H1 (cell line): ENCODE results near the gene PEX16. TPM values are rescaled to one million over a fixed set of nuclear protein-coding genes. Genes with fewer than 3 reads are reported as not detected.

Source experiments
- CTCF ChIA-PET: fragments of 300-600 bp; sonication (Branson Sonifier 250); formaldehyde crosslinking; loops from one replicate; lab custom pipeline; 2021; ENCODE audit not compliant: partially characterized antibody; lab: Charles Lee
- POLR2A ChIA-PET: fragments of 300-600 bp; sonication (Branson Sonifier 250); formaldehyde crosslinking; loops from one replicate; lab custom pipeline; 2021; ENCODE audit warnings: inconsistent platforms; ENCODE audit not compliant: partially characterized antibody; lab: Charles Lee
- DNase-seq, 2 experiments: peaks; one replicate each; pipeline versions ENCODE4 v3.0.0 to v3.0.0-alpha.2; 2010 to 2022; ENCODE audit warnings: low spot score in 2 of 2, low read depth in 1 of 2, mixed read lengths in 1 of 2
- FAIRE-seq: peaks from 2 replicates; lab custom pipeline; 2011; peaks lifted over from hg19 to GRCh38; lab: Jason Lieb, UNC
- H2AFZ ChIP-seq: 2 replicates; pipeline ENCODE4 v1.8.1; 2012; ENCODE audit warnings: low read length, inconsistent platforms
- H2AK5ac ChIP-seq: 2 replicates; pipeline ENCODE4 v1.6.1; 2013; ENCODE audit warnings: low read depth, low read length
- H2BK120ac ChIP-seq: replicated peaks from 2 replicates; pipeline ENCODE3; 2013; ENCODE audit warnings: low read depth, low read length, inconsistent platforms
- H2BK12ac ChIP-seq: 2 replicates; pipeline ENCODE4 v1.6.1; 2013; ENCODE audit warnings: low read depth, low read length
- H2BK15ac ChIP-seq: 2 replicates; pipeline ENCODE4 v1.6.1; 2013; ENCODE audit warnings: low read length
- H2BK20ac ChIP-seq: 2 replicates; pipeline ENCODE4 v1.6.1; 2013; ENCODE audit warnings: low read length
- H2BK5ac ChIP-seq: 2 replicates; pipeline ENCODE4 v1.6.1; 2013; ENCODE audit warnings: low read depth, low read length
- H3K14ac ChIP-seq: 2 replicates; pipeline ENCODE4 v1.6.1; 2013; ENCODE audit warnings: inconsistent platforms; ENCODE audit not compliant: insufficient read length
- H3K18ac ChIP-seq: 2 replicates; pipeline ENCODE4 v1.6.1; 2013; ENCODE audit warnings: low read length; ENCODE audit errors: extremely low read depth
- H3K23ac ChIP-seq: 2 replicates; pipeline ENCODE4 v1.6.1; 2013; ENCODE audit warnings: inconsistent platforms; ENCODE audit not compliant: insufficient read length
- H3K23me2 ChIP-seq: 2 replicates; pipeline ENCODE4 v1.6.1; 2013; ENCODE audit warnings: low read depth, low read length
- H3K27ac ChIP-seq: 2 replicates; pipeline ENCODE4 v1.6.1; 2011; ENCODE audit warnings: low read depth, low read length, inconsistent platforms
- H3K27me3 ChIP-seq, 4 experiments: replicated peaks in 1 of 4; 1 replicate in 1 of 4; 2 replicates in 3 of 4; pipeline versions ENCODE4 v1.6.1 to v1.8.1; 2011 to 2013; ENCODE audit warnings: low read length in 3 of 4, mild to moderate bottlenecking in 3 of 4, inconsistent platforms in 2 of 4, mixed read lengths in 2 of 4, moderate library complexity in 1 of 4; ENCODE audit not compliant: control insufficient read depth in 3 of 4, insufficient read depth in 3 of 4; ENCODE audit errors: extremely low read depth in 1 of 4
- H3K36me3 ChIP-seq, 4 experiments: 2 replicates each; pipeline versions ENCODE4 v1.6.1 to v1.8.1; 2011 to 2013; ENCODE audit warnings: mild to moderate bottlenecking in 4 of 4, low read length in 3 of 4, moderate library complexity in 2 of 4, control low read depth in 1 of 4, inconsistent platforms in 1 of 4; ENCODE audit not compliant: insufficient read depth in 4 of 4, control insufficient read depth in 2 of 4
- H3K4ac ChIP-seq: replicated peaks from 2 replicates; pipeline ENCODE3; 2013; ENCODE audit warnings: low read length, low read depth, mixed read lengths, inconsistent platforms; ENCODE audit not compliant: insufficient read length
- H3K4me1 ChIP-seq, 4 experiments: replicated peaks in 1 of 4; 1 replicate in 1 of 4; 2 replicates in 3 of 4; pipeline versions ENCODE4 v1.6.1 to v1.8.1; 2011 to 2013; ENCODE audit warnings: low read length in 3 of 4, inconsistent platforms in 2 of 4, mixed read lengths in 1 of 4; ENCODE audit not compliant: insufficient read depth in 4 of 4, control insufficient read depth in 3 of 4
- H3K4me2 ChIP-seq, 2 experiments: 2 replicates each; pipeline versions ENCODE4 v1.6.1 to v1.8.1; 2011 to 2013; ENCODE audit warnings: low read depth in 2 of 2, low read length in 2 of 2, control low read depth in 1 of 2, inconsistent platforms in 1 of 2, mild to moderate bottlenecking in 1 of 2; ENCODE audit not compliant: insufficient read depth in 1 of 2
- H3K4me3 ChIP-seq, 4 experiments: fragments of 200-600, 300-600 bp in 1 of 4; sonication (generic), shearing (Covaris generic), sonication (Bioruptor Twin) in 1 of 4; 2 replicates each; pipeline versions ENCODE4 v1.5.1 to v1.8.1; 2011 to 2016; ENCODE audit warnings: low read length in 4 of 4, low read depth in 3 of 4, control low read depth in 2 of 4, inconsistent platforms in 2 of 4, mild to moderate bottlenecking in 2 of 4, mixed read lengths in 1 of 4, moderate library complexity in 1 of 4; ENCODE audit not compliant: insufficient read depth in 2 of 4; ENCODE audit errors: extremely low read depth in 1 of 4
- H3K56ac ChIP-seq: replicated peaks from 2 replicates; pipeline ENCODE3; 2013; ENCODE audit warnings: low read depth, mild to moderate bottlenecking, mixed read lengths, low read length, inconsistent platforms; ENCODE audit not compliant: insufficient read length
- H3K79me1 ChIP-seq: 2 replicates; pipeline ENCODE4 v1.6.1; 2013; ENCODE audit warnings: low read depth, low read length, control low read depth
- H3K79me2 ChIP-seq, 2 experiments: 2 replicates each; pipeline versions ENCODE4 v1.6.1 to v1.8.1; 2012 to 2013; ENCODE audit warnings: low read length in 2 of 2, mild to moderate bottlenecking in 2 of 2, inconsistent platforms in 1 of 2; ENCODE audit not compliant: insufficient read depth in 2 of 2, control insufficient read depth in 1 of 2
- H3K9ac ChIP-seq, 4 experiments: replicated peaks in 1 of 4; 1 replicate in 1 of 4; 2 replicates in 3 of 4; pipeline versions ENCODE4 v1.6.1 to v1.8.1; 2011 to 2013; ENCODE audit warnings: low read depth in 3 of 4, low read length in 3 of 4, control low read depth in 2 of 4, mild to moderate bottlenecking in 2 of 4, moderate library complexity in 2 of 4, inconsistent platforms in 1 of 4; ENCODE audit errors: extremely low read depth in 1 of 4
- H3K9me3 ChIP-seq, 2 experiments: 2 replicates each; pipeline versions ENCODE4 v1.6.1 to v1.8.1; 2012 to 2013; ENCODE audit warnings: mild to moderate bottlenecking in 2 of 2, moderate library complexity in 2 of 2, control low read depth in 1 of 2, inconsistent platforms in 1 of 2, low read depth in 1 of 2, low read length in 1 of 2, mixed read lengths in 1 of 2; ENCODE audit not compliant: insufficient read depth in 2 of 2
- H4K20me1 ChIP-seq, 2 experiments: replicated peaks in 1 of 2; 2 replicates each; pipeline versions ENCODE3 to v1.8.1; 2011 to 2013; ENCODE audit warnings: inconsistent platforms in 2 of 2, low read length in 2 of 2, mild to moderate bottlenecking in 1 of 2; ENCODE audit not compliant: insufficient read depth in 2 of 2, control insufficient read depth in 1 of 2
- H4K5ac ChIP-seq: 2 replicates; pipeline ENCODE4 v1.6.1; 2013; ENCODE audit warnings: low read length, low read depth, mixed read lengths, inconsistent platforms; ENCODE audit not compliant: insufficient read length
- H4K8ac ChIP-seq: 2 replicates; pipeline ENCODE4 v1.8.0; 2013; ENCODE audit warnings: mild to moderate bottlenecking, moderate library complexity, low read length, inconsistent platforms; ENCODE audit not compliant: insufficient read depth; ENCODE audit errors: extremely low read depth
- H4K91ac ChIP-seq: replicated peaks from 2 replicates; pipeline ENCODE3; 2013; ENCODE audit warnings: low read length, mixed read lengths, inconsistent platforms; ENCODE audit not compliant: insufficient read length
- ASH2L ChIP-seq: fragments of 200-600, 300-600 bp; sonication (generic); IDR thresholded peaks from one replicate; pipeline ENCODE4 v1.7.1; 2017; ENCODE audit warnings: low read length
- CHD2 ChIP-seq: IDR thresholded peaks from 2 replicates; pipeline ENCODE4 v1.6.1; 2012; ENCODE audit warnings: low read length, improper control_type of control experiment
- EGR1 ChIP-seq: IDR thresholded peaks from 2 replicates; pipeline ENCODE4 v1.6.1; 2011; ENCODE audit warnings: low read depth, low read length, borderline replicate concordance
- EP300 ChIP-seq, 2 experiments: IDR thresholded peaks; 1 replicate in 1 of 2; 2 replicates in 1 of 2; pipeline ENCODE4 v1.6.1; 2011 to 2012; ENCODE audit warnings: low read depth in 2 of 2, low read length in 2 of 2, mild to moderate bottlenecking in 2 of 2, borderline replicate concordance in 1 of 2, inconsistent platforms in 1 of 2, moderate library complexity in 1 of 2
- EZH2 ChIP-seq: fragments of 200-600 bp; sonication (generic); IDR thresholded peaks from 2 replicates; pipeline ENCODE4 v1.7.1; 2012; ENCODE audit warnings: low read depth, mild to moderate bottlenecking, moderate library complexity, low read length, inconsistent platforms; ENCODE audit not compliant: severe bottlenecking
- GTF2F1 ChIP-seq: IDR thresholded peaks from 2 replicates; pipeline ENCODE4 v1.6.1; 2012; ENCODE audit warnings: low read depth, low read length, improper control_type of control experiment, borderline replicate concordance
- JUN ChIP-seq: IDR thresholded peaks from 2 replicates; pipeline ENCODE4 v1.6.1; 2011; ENCODE audit warnings: low read depth, mild to moderate bottlenecking, improper control_type of control experiment, low read length
- TAF1 ChIP-seq: IDR thresholded peaks from 2 replicates; pipeline ENCODE4 v1.6.1; 2011; ENCODE audit warnings: mild to moderate bottlenecking, low read depth, low read length
- WGBS, 2 experiments: shearing (Covaris generic) in 1 of 2; methylation state at CpG; one replicate each; pipeline versions ENCODE4 v1.1.6 to v1.1.7; 2013 to 2015; ENCODE audit warnings: low lambda C conversion rate in 2 of 2, mixed read lengths in 2 of 2, inconsistent platforms in 1 of 2, low coverage in 1 of 2, missing lambda C conversion rate in 1 of 2; ENCODE audit not compliant: insufficient replicate concordance in 2 of 2, insufficient coverage in 1 of 2, insufficient read length in 1 of 2; ENCODE audit errors: extremely low coverage in 1 of 2, missing lambda C conversion rate in 1 of 2; 5-methylcytosine and 5-hydroxymethylcytosine counted together
- polyA plus RNA-seq, 7 experiments: library from polyadenylated mRNA; depleted of rRNA in 3 of 7; stranded (reverse) in 5 of 7; unstranded in 2 of 7; fragments of >200 nt in 5 of 7; fragments of 200-250 nt in 2 of 7; gene quantifications; 1 replicate in 5 of 7; 2 replicates in 1 of 7; 4 replicates in 1 of 7; pipeline versions ENCODE4 v1.2.1 to v1.2.3, GENCODE V29; 2011 to 2013; ENCODE audit warnings: missing spikeins in 2 of 7, mixed read lengths in 2 of 7
- total RNA-seq: library from RNA; stranded (reverse); fragmentation: NEBNext Ultra II Directional; extraction: Animal tissue kit (Norgen Biotek cat#: 25700); gene quantifications from 2 replicates; pipeline ENCODE4 v1.2.1, GENCODE V29; 2021

Gene PEX16
- total and polyA plus RNA-seq, 2 of the 8 experiments (the other 6 are each of a cell fraction or from before 2014, with no cell fraction given), result 29.2 to 36.0 TPM

DNA sequence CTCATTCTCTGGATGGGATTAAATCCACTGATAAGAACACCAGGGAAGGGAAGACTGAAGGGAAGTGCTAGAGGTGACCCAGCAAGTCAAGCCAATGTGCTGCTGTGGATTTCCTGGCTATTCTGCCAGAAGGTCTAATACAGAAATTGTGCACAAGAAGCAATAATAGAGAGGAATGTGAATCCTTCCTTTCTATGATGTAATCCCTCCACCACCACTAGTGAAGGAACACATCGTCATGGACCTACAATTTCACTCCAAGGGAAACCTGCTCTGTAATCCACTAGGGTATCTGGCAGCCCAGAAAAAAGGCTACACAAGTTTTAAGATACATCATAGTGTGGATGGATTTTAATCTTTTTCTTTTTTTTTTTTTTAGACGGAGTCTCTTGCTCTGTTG is 22.2 kb upstream of the PEX16 start:
- no peak overlapping the region for H3K18ac ChIP-seq
- DNase-seq, result no peak
- H2BK12ac ChIP-seq, result no peak overlapping the region
- no peaks in the 10 kb centered on the region for H3K79me1 ChIP-seq
- no peaks in the 10 kb centered on the region for H4K20me1 ChIP-seq
- H3K36me3 ChIP-seq, result peaks cover 3 to 21% (median 5%) of the 10 kb centered on the region in 4 experiments; a peak in 4 of 8 replicates
- no peak overlapping the region for H3K27ac ChIP-seq
- H3K4ac ChIP-seq, result no peak overlapping the region
- no peak overlapping the region for H3K4me3 ChIP-seq
- H2BK5ac ChIP-seq, result no peak overlapping the region
- no peak overlapping the region for H2BK120ac ChIP-seq
- no peak overlapping the region for H2AK5ac ChIP-seq
- WGBS, 2 experiments, result 89% methylated on average over 1 of the region's 2 CpGs; no CpG with 5 or more reads in 1 of the 2 experiments
- no peak overlapping the region for H2AFZ ChIP-seq
- no peak overlapping the region for H2BK15ac ChIP-seq
- no peak overlapping the region for H3K4me2 ChIP-seq
- no peaks in the 10 kb centered on the region for H3K23me2 ChIP-seq
- no peak overlapping the region for H3K56ac ChIP-seq
- no peak overlapping the region for H4K8ac ChIP-seq
- POLR2A ChIA-PET, result interaction anchor here (1.1 to 13.6 kb wide), 2 partner anchors 16 to 44 kb away, joined by 3 to 115 read pairs; partner anchors contain the start of gene LARGE2
- CTCF ChIA-PET, result interaction anchor here (0.6 to 2.0 kb wide), 5 partner anchors 9 to 529 kb away, joined by 3 to 14 read pairs (median 4); no protein-coding TSS in a partner anchor
- no peaks in the 10 kb centered on the region for H3K79me2 ChIP-seq
- no peak overlapping the region for H4K5ac ChIP-seq
- no peak for TF ChIP-seq EZH2
- TF ChIP-seq CHD2, result no peak
- no peak for TF ChIP-seq EP300 (IDR thresholded peaks at IDR 0.05; ENCODE audit: borderline replicate concordance in 1 of 2, low read depth in 2 of 2, low read length in 2 of 2)
- TF ChIP-seq EGR1, result no peak
- no peak for TF ChIP-seq ASH2L
- no peak for TF ChIP-seq JUN
- no peak for TF ChIP-seq GTF2F1
- no peak for TF ChIP-seq TAF1
- H2BK20ac ChIP-seq, result no peak overlapping the region
- H3K9ac ChIP-seq, result no peak overlapping the region
- no peak overlapping the region for H3K23ac ChIP-seq
- H3K14ac ChIP-seq, result no peak overlapping the region
- FAIRE-seq, result no peak
- no peaks in the 10 kb centered on the region for H3K9me3 ChIP-seq
- H4K91ac ChIP-seq, result no peak overlapping the region
- no peaks in the 10 kb centered on the region for H3K27me3 ChIP-seq
- peaks cover 0 to 5% (median 0%) of the 10 kb centered on the region in 4 experiments; a peak in 1 of 7 replicates for H3K4me1 ChIP-seq
